GM19452 (cell line): Measurements from ENCODE around the gene SDC1.

Experiments used
- ATAC-seq: cut with Tn5 transposase; IDR thresholded peaks from one replicate; pipeline ENCODE4 v1.9.1; 2021; ENCODE audit not compliant: unreplicated experiment

The SDC1 gene

GRCh38 chr2:20153131-20153851 lies 71.6 kb downstream of the SDC1 start:
- ATAC-seq: no peak

DNA sequence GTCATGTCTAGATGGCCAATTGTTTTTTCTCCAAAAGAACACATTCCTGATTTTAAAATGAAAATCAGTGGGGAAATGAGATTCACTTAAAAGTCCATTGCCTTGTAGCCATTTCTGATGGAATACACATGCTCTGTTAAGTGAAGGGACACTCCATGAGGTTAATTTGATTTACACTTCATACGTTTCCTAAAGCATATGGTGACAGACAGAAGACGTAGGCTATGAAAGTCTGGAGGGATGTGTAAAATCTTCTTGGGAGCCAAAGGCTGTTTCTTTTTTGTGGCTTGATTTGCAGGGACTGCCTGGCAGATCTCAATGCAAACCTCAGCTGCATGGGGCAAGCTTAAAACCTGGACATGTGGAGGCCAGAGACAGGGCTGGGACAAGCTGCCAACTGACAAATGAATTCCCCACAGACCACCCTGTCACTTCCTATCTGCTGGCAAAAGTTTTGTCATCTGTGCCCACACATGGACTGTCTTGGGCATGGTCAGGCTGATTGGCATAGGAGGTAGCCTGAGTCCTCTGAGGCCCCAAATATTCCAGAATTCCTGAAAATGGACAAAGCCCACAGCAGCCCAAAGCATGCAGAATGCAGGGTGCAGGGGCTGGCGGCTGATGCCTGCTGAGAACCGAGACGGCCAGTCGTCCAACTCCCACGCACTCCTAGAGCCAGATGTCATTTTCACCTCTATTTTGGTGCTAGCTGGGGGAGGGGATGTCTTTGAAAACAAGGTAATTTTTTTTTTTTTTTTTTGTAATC lies 73.9 kb downstream of the SDC1 start:
- ATAC-seq: no peak
